Activated naive CD4-positive, alpha-beta T cell treated with anti-CD3 and anti-CD28 coated beads, Interleukin-2, amount 50 U/mL, for 16 hours (primary cell): ENCODE data around the gene CREBBP.

Experiments
- DNase-seq: peaks from one replicate; pipeline ENCODE4 v3.0.0-alpha.2; 2020

The CREBBP gene

DNA sequence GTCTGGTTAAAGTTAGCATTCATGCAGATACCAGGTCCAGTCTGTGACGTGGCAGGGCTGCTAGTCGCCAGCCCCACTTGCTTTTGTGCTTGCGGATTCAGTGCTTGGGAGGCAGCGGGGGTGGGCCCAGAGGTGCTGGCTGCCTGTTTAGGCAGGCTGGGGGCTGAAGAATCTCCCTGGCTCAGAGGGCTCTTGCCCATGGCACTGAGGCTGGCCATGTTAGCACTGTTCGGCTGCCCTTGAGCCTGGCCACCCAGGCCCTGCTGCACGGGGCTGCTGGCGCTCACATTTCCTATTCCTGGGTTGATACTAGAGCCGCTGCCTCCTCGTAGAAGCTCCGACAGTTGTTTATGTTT is 30.0 kb downstream of the CREBBP start:
- DNase-seq = no peak

GRCh38 chr16:3849751-3850543 is 30.6 kb downstream of the CREBBP start:
- DNase-seq = no peak

GRCh38 chr16:3846595-3847091 is 33.9 kb downstream of the CREBBP start:
- no peak for DNase-seq

- no peak for DNase-seq
Measured at GRCh38 chr16:3846087-3846486, 34.4 kb downstream of the CREBBP start.

DNA sequence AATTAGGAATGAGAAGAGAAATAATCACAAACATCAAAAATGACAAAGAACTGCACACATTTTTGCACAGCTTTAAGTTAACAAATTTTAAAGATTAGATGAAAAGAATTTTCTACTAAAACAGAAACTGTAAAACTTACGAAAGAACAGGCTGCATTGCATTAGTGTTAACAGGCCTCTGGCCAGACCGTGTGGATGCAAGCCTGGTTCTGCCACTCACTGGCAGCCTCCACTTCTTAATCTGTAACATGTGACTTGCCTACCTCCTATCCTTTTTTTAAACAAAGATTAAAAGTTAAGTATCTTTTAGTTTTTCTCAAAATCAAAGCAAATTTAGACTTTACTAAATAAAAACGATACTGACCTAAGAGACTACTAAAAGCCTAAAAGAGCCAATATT is 37.5 kb downstream of the CREBBP start:
- no peak for DNase-seq

GRCh38 chr16:3841729-3842508 is 38.6 kb downstream of the CREBBP start:
- no peak for DNase-seq

- DNase-seq = no peak
Measured at GRCh38 chr16:3839402-3840184, 40.9 kb downstream of the CREBBP start.

- no peak for DNase-seq
Measured at GRCh38 chr16:3838600-3839401, 41.7 kb downstream of the CREBBP start.

DNA sequence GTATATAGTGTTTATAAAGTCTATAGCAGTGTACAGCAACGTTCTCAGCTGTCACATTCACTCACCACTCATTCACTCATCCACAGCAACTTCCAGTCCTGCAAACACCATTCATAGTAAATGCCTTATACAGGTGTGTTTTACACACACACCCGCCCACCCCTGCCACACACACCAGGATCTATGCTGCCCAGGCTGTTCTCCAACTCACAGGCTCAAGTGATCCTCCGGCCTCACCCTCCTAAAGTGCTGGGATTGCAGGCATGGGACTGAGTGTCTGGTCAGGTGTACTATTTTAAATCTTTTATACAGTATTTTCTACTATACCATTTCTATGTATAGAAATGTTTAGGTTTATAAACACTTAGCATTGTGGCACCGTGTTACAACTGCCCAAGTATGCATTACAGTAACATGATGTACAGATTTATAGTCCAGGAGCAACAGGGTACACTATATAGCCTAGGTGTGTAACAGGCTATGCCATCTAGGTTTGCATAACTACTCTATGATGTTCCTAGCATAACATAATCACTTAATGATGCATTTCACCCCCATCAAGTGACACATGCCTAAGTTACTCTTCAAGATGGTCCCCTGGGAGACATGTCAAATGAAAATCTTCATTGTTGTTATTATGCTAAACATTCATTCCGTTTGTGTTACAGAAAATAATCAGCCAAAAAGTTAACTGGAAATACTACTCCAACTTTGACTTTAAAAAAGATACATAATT is 42.5 kb downstream of the CREBBP start:
- DNase-seq = no peak

DNA sequence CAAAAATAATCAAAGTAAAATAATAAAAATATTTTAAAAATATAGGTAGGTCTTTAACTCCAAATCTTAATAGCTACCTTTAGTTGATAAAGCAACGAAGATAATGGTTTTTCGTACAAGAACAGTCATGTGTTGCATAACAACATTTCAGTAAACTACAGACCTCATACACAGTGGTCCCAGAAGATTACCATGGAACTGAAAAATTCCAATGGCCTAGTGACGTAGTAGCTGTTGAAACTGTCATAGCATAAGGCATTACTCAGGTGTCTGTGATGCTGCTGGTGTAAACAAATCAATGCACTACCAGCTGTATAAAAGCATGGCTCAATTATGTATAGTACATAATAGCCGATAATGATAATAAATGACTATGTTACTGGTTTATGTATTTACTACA is 43.9 kb downstream of the CREBBP start:
- no peak for DNase-seq

DNA sequence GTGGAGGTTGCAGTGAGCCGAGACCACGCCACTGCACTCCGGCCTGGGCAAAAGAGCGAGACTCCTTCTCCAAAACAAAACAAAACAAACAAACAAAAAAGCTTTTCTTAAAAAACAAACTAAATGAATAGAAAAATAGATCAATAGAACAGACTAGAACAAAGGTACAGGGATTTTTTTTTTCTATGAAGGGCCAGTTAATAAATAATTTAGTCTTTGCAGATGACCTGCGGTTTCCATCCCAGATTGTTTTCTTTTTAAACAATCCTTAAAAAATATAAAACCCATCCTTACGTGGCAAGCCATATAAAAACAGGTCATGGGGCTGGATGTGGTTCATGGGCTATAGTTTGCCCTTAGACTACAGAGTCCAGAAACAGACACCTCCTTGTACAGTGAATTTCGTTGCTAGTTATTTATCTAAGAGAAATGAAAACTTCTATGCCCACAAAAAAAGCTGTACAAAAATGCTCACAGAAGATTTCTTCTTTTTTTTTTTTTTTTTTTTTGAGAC is 45.4 kb downstream of the CREBBP start:
- no peak for DNase-seq

GRCh38 chr16:3832668-3833067 is 47.8 kb downstream of the CREBBP start:
- DNase-seq = no peak

- DNase-seq = no peak
Measured at GRCh38 chr16:3830625-3831254, 49.8 kb downstream of the CREBBP start.

GRCh38 chr16:3829631-3830536 is 50.6 kb downstream of the CREBBP start:
- DNase-seq = no peak

GRCh38 chr16:3825940-3826339 is 54.6 kb downstream of the CREBBP start:
- DNase-seq = no peak

DNA sequence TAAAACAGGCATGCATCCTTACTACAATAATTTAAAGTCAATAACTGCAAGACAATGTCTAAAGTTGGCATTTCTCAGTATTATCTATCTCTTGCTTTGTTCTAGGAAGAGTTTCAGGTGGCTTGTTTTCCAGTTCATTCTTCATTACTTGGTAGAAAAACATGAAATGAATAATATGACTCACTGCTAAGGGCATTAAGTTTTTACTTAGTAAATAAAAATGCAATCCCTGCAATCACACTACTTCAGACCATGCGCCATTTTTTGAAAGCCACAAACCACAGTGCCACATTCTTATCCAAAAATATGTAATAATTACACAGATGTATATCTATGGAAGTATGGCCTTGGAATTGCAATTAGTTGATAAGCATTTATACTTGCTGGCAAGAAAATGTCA is 55.4 kb downstream of the CREBBP start:
- no peak for DNase-seq

GRCh38 chr16:3824121-3824795 is 56.3 kb downstream of the CREBBP start:
- no peak for DNase-seq

DNA sequence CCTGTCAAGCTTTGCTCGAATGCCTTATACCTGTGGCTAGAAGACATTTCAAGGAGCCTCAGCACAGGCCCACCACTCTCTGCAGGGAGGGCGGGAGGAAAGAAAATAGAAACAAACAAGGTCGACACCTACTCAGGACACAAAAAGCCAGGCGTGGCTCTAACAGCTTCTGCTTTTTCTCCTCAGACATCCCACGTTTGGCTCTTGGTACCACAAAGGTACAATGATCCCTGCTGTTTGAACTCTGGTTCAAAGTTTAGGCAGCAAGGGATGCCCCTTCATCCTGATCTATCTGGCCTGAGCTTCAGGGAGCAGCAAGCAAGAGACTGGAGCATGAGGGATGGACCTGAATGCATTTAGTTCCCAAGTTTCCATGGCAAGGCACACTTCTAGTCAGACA is 57.1 kb downstream of the CREBBP start:
- no peak for DNase-seq

- no peak for DNase-seq
Measured at GRCh38 chr16:3822366-3823045, 58.0 kb downstream of the CREBBP start.
